PFSK-1 (cell line): ENCODE results near the gene ATG12.

Source experiments
- FOXP2 ChIP-seq: optimal IDR thresholded peaks from 2 replicates; pipeline ENCODE3; 2011; ENCODE audit warnings: borderline replicate concordance, control low read depth, inconsistent platforms; ENCODE audit not compliant: insufficient read depth; ENCODE audit errors: extremely low read length, extremely low read depth
- POLR2AphosphoS5 ChIP-seq: IDR thresholded peaks from 2 replicates; pipeline ENCODE4 v1.6.1; 2012; ENCODE audit warnings: low read depth, mild to moderate bottlenecking, control low read depth, low read length, moderate library complexity
- REST ChIP-seq, 2 experiments: IDR thresholded peaks; 2 replicates each; pipeline versions ENCODE4 v1.6.1 to v1.8.0; 2011 to 2012; ENCODE audit warnings: low read depth in 2 of 2, low read length in 2 of 2, control low read depth in 1 of 2, inconsistent platforms in 1 of 2, mild to moderate bottlenecking in 1 of 2, moderate library complexity in 1 of 2; ENCODE audit not compliant: insufficient read depth in 1 of 2
- TAF1 ChIP-seq: IDR thresholded peaks from 2 replicates; pipeline ENCODE4 v1.6.1; 2012; ENCODE audit warnings: low read length, control low read depth, borderline replicate concordance; ENCODE audit not compliant: insufficient read depth

GRCh38 chr5:115806986-115807653 lies 34.2 kb downstream of the ATG12 start:
- TF ChIP-seq POLR2AphosphoS5 = no peak
- no peak for TF ChIP-seq REST (IDR thresholded peaks at IDR 0.05; ENCODE audit: insufficient read depth in 1 of 2, low read depth in 2 of 2, low read length in 2 of 2)
- no peak for TF ChIP-seq FOXP2
- TF ChIP-seq TAF1 = no peak
